H1 (cell line): ENCODE results near the gene ACOD1. TPM values are rescaled to one million over a fixed set of nuclear protein-coding genes. Genes with fewer than 3 reads are reported as not detected.

Experiments used
- CTCF ChIA-PET: fragments of 300-600 bp; sonication (Branson Sonifier 250); formaldehyde crosslinking; loops from one replicate; lab custom pipeline; 2021; ENCODE audit not compliant: partially characterized antibody; lab: Charles Lee
- POLR2A ChIA-PET: fragments of 300-600 bp; sonication (Branson Sonifier 250); formaldehyde crosslinking; loops from one replicate; lab custom pipeline; 2021; ENCODE audit warnings: inconsistent platforms; ENCODE audit not compliant: partially characterized antibody; lab: Charles Lee
- DNase-seq, 2 experiments: peaks; one replicate each; pipeline versions ENCODE4 v3.0.0 to v3.0.0-alpha.2; 2010 to 2022; ENCODE audit warnings: low spot score in 2 of 2, low read depth in 1 of 2, mixed read lengths in 1 of 2
- FAIRE-seq: peaks from 2 replicates; lab custom pipeline; 2011; peaks lifted over from hg19 to GRCh38; lab: Jason Lieb, UNC
- H2AFZ ChIP-seq: 2 replicates; pipeline ENCODE4 v1.8.1; 2012; ENCODE audit warnings: low read length, inconsistent platforms
- H2AK5ac ChIP-seq: 2 replicates; pipeline ENCODE4 v1.6.1; 2013; ENCODE audit warnings: low read depth, low read length
- H2BK120ac ChIP-seq: replicated peaks from 2 replicates; pipeline ENCODE3; 2013; ENCODE audit warnings: low read depth, low read length, inconsistent platforms
- H2BK12ac ChIP-seq: 2 replicates; pipeline ENCODE4 v1.6.1; 2013; ENCODE audit warnings: low read depth, low read length
- H2BK15ac ChIP-seq: 2 replicates; pipeline ENCODE4 v1.6.1; 2013; ENCODE audit warnings: low read length
- H2BK20ac ChIP-seq: 2 replicates; pipeline ENCODE4 v1.6.1; 2013; ENCODE audit warnings: low read length
- H2BK5ac ChIP-seq: 2 replicates; pipeline ENCODE4 v1.6.1; 2013; ENCODE audit warnings: low read depth, low read length
- H3K14ac ChIP-seq: 2 replicates; pipeline ENCODE4 v1.6.1; 2013; ENCODE audit warnings: inconsistent platforms; ENCODE audit not compliant: insufficient read length
- H3K18ac ChIP-seq: 2 replicates; pipeline ENCODE4 v1.6.1; 2013; ENCODE audit warnings: low read length; ENCODE audit errors: extremely low read depth
- H3K23ac ChIP-seq: 2 replicates; pipeline ENCODE4 v1.6.1; 2013; ENCODE audit warnings: inconsistent platforms; ENCODE audit not compliant: insufficient read length
- H3K23me2 ChIP-seq: 2 replicates; pipeline ENCODE4 v1.6.1; 2013; ENCODE audit warnings: low read depth, low read length
- H3K27ac ChIP-seq: 2 replicates; pipeline ENCODE4 v1.6.1; 2011; ENCODE audit warnings: low read depth, low read length, inconsistent platforms
- H3K27me3 ChIP-seq, 4 experiments: replicated peaks in 1 of 4; 1 replicate in 1 of 4; 2 replicates in 3 of 4; pipeline versions ENCODE4 v1.6.1 to v1.8.1; 2011 to 2013; ENCODE audit warnings: low read length in 3 of 4, mild to moderate bottlenecking in 3 of 4, inconsistent platforms in 2 of 4, mixed read lengths in 2 of 4, moderate library complexity in 1 of 4; ENCODE audit not compliant: control insufficient read depth in 3 of 4, insufficient read depth in 3 of 4; ENCODE audit errors: extremely low read depth in 1 of 4
- H3K36me3 ChIP-seq, 4 experiments: 2 replicates each; pipeline versions ENCODE4 v1.6.1 to v1.8.1; 2011 to 2013; ENCODE audit warnings: mild to moderate bottlenecking in 4 of 4, low read length in 3 of 4, moderate library complexity in 2 of 4, control low read depth in 1 of 4, inconsistent platforms in 1 of 4; ENCODE audit not compliant: insufficient read depth in 4 of 4, control insufficient read depth in 2 of 4
- H3K4ac ChIP-seq: replicated peaks from 2 replicates; pipeline ENCODE3; 2013; ENCODE audit warnings: low read length, low read depth, mixed read lengths, inconsistent platforms; ENCODE audit not compliant: insufficient read length
- H3K4me1 ChIP-seq, 4 experiments: replicated peaks in 1 of 4; 1 replicate in 1 of 4; 2 replicates in 3 of 4; pipeline versions ENCODE4 v1.6.1 to v1.8.1; 2011 to 2013; ENCODE audit warnings: low read length in 3 of 4, inconsistent platforms in 2 of 4, mixed read lengths in 1 of 4; ENCODE audit not compliant: insufficient read depth in 4 of 4, control insufficient read depth in 3 of 4
- H3K4me2 ChIP-seq, 2 experiments: 2 replicates each; pipeline versions ENCODE4 v1.6.1 to v1.8.1; 2011 to 2013; ENCODE audit warnings: low read depth in 2 of 2, low read length in 2 of 2, control low read depth in 1 of 2, inconsistent platforms in 1 of 2, mild to moderate bottlenecking in 1 of 2; ENCODE audit not compliant: insufficient read depth in 1 of 2
- H3K4me3 ChIP-seq, 4 experiments: fragments of 200-600, 300-600 bp in 1 of 4; sonication (generic), shearing (Covaris generic), sonication (Bioruptor Twin) in 1 of 4; 2 replicates each; pipeline versions ENCODE4 v1.5.1 to v1.8.1; 2011 to 2016; ENCODE audit warnings: low read length in 4 of 4, low read depth in 3 of 4, control low read depth in 2 of 4, inconsistent platforms in 2 of 4, mild to moderate bottlenecking in 2 of 4, mixed read lengths in 1 of 4, moderate library complexity in 1 of 4; ENCODE audit not compliant: insufficient read depth in 2 of 4; ENCODE audit errors: extremely low read depth in 1 of 4
- H3K56ac ChIP-seq: replicated peaks from 2 replicates; pipeline ENCODE3; 2013; ENCODE audit warnings: low read depth, mild to moderate bottlenecking, mixed read lengths, low read length, inconsistent platforms; ENCODE audit not compliant: insufficient read length
- H3K79me1 ChIP-seq: 2 replicates; pipeline ENCODE4 v1.6.1; 2013; ENCODE audit warnings: low read depth, low read length, control low read depth
- H3K79me2 ChIP-seq, 2 experiments: 2 replicates each; pipeline versions ENCODE4 v1.6.1 to v1.8.1; 2012 to 2013; ENCODE audit warnings: low read length in 2 of 2, mild to moderate bottlenecking in 2 of 2, inconsistent platforms in 1 of 2; ENCODE audit not compliant: insufficient read depth in 2 of 2, control insufficient read depth in 1 of 2
- H3K9ac ChIP-seq, 4 experiments: replicated peaks in 1 of 4; 1 replicate in 1 of 4; 2 replicates in 3 of 4; pipeline versions ENCODE4 v1.6.1 to v1.8.1; 2011 to 2013; ENCODE audit warnings: low read depth in 3 of 4, low read length in 3 of 4, control low read depth in 2 of 4, mild to moderate bottlenecking in 2 of 4, moderate library complexity in 2 of 4, inconsistent platforms in 1 of 4; ENCODE audit errors: extremely low read depth in 1 of 4
- H3K9me3 ChIP-seq, 2 experiments: 2 replicates each; pipeline versions ENCODE4 v1.6.1 to v1.8.1; 2012 to 2013; ENCODE audit warnings: mild to moderate bottlenecking in 2 of 2, moderate library complexity in 2 of 2, control low read depth in 1 of 2, inconsistent platforms in 1 of 2, low read depth in 1 of 2, low read length in 1 of 2, mixed read lengths in 1 of 2; ENCODE audit not compliant: insufficient read depth in 2 of 2
- H4K20me1 ChIP-seq, 2 experiments: replicated peaks in 1 of 2; 2 replicates each; pipeline versions ENCODE3 to v1.8.1; 2011 to 2013; ENCODE audit warnings: inconsistent platforms in 2 of 2, low read length in 2 of 2, mild to moderate bottlenecking in 1 of 2; ENCODE audit not compliant: insufficient read depth in 2 of 2, control insufficient read depth in 1 of 2
- H4K5ac ChIP-seq: 2 replicates; pipeline ENCODE4 v1.6.1; 2013; ENCODE audit warnings: low read length, low read depth, mixed read lengths, inconsistent platforms; ENCODE audit not compliant: insufficient read length
- H4K8ac ChIP-seq: 2 replicates; pipeline ENCODE4 v1.8.0; 2013; ENCODE audit warnings: mild to moderate bottlenecking, moderate library complexity, low read length, inconsistent platforms; ENCODE audit not compliant: insufficient read depth; ENCODE audit errors: extremely low read depth
- H4K91ac ChIP-seq: replicated peaks from 2 replicates; pipeline ENCODE3; 2013; ENCODE audit warnings: low read length, mixed read lengths, inconsistent platforms; ENCODE audit not compliant: insufficient read length
- ATF3 ChIP-seq: IDR thresholded peaks from 2 replicates; pipeline ENCODE4 v1.6.1; 2011; ENCODE audit warnings: low read depth, mild to moderate bottlenecking, low read length; ENCODE audit not compliant: insufficient read depth
- CEBPB ChIP-seq: IDR thresholded peaks from 2 replicates; pipeline ENCODE4 v1.6.1; 2012; ENCODE audit warnings: low read depth, low read length
- HDAC2 ChIP-seq, 2 experiments: fragments of 300-600 bp in 1 of 2; sonication (generic) in 1 of 2; IDR thresholded peaks; 2 replicates each; pipeline ENCODE4 v1.6.1; 2011 to 2012; ENCODE audit warnings: low read depth in 2 of 2, low read length in 2 of 2, mild to moderate bottlenecking in 2 of 2, moderate library complexity in 2 of 2, borderline replicate concordance in 1 of 2, inconsistent platforms in 1 of 2
- PHF8 ChIP-seq: fragments of 200-600 bp; sonication (generic); conservative IDR thresholded peaks from 2 replicates; pipeline ENCODE4 v1.7.1; 2012; ENCODE audit warnings: low read depth, mild to moderate bottlenecking, inconsistent platforms, low read length, moderate library complexity
- SIRT6 ChIP-seq: IDR thresholded peaks from one replicate; pipeline ENCODE4 v1.7.1; 2012; ENCODE audit warnings: low read length, inconsistent platforms
- SP2 ChIP-seq: IDR thresholded peaks from 2 replicates; pipeline ENCODE4 v1.6.1; 2012; ENCODE audit warnings: mild to moderate bottlenecking, low read length, inconsistent platforms
- TAF7 ChIP-seq: optimal IDR thresholded peaks from 2 replicates; pipeline ENCODE3; 2011; ENCODE audit warnings: low read depth, mild to moderate bottlenecking, inconsistent platforms, low read length, moderate library complexity, borderline replicate concordance
- TEAD4 ChIP-seq: IDR thresholded peaks from 2 replicates; pipeline ENCODE4 v1.6.1; 2012; ENCODE audit warnings: low read depth, low read length, inconsistent platforms, mixed read lengths
- USF2 ChIP-seq: IDR thresholded peaks from 2 replicates; pipeline ENCODE4 v1.6.1; 2011; ENCODE audit warnings: low read length, improper control_type of control experiment
- WGBS, 2 experiments: shearing (Covaris generic) in 1 of 2; methylation state at CpG; one replicate each; pipeline versions ENCODE4 v1.1.6 to v1.1.7; 2013 to 2015; ENCODE audit warnings: low lambda C conversion rate in 2 of 2, mixed read lengths in 2 of 2, inconsistent platforms in 1 of 2, low coverage in 1 of 2, missing lambda C conversion rate in 1 of 2; ENCODE audit not compliant: insufficient replicate concordance in 2 of 2, insufficient coverage in 1 of 2, insufficient read length in 1 of 2; ENCODE audit errors: extremely low coverage in 1 of 2, missing lambda C conversion rate in 1 of 2; 5-methylcytosine and 5-hydroxymethylcytosine counted together
- polyA plus RNA-seq, 7 experiments: library from polyadenylated mRNA; depleted of rRNA in 3 of 7; stranded (reverse) in 5 of 7; unstranded in 2 of 7; fragments of >200 nt in 5 of 7; fragments of 200-250 nt in 2 of 7; gene quantifications; 1 replicate in 5 of 7; 2 replicates in 1 of 7; 4 replicates in 1 of 7; pipeline versions ENCODE4 v1.2.1 to v1.2.3, GENCODE V29; 2011 to 2013; ENCODE audit warnings: missing spikeins in 2 of 7, mixed read lengths in 2 of 7
- total RNA-seq: library from RNA; stranded (reverse); fragmentation: NEBNext Ultra II Directional; extraction: Animal tissue kit (Norgen Biotek cat#: 25700); gene quantifications from 2 replicates; pipeline ENCODE4 v1.2.1, GENCODE V29; 2021
- TF ChIP-seq, protein P1 (sequence below): IDR thresholded peaks from 2 replicates; pipeline ENCODE4 v1.6.1; 2012; ENCODE audit warnings: inconsistent platforms

The ACOD1 gene
- total and polyA plus RNA-seq, 2 of the 8 experiments (the other 6 are each of a cell fraction or from before 2014, with no cell fraction given) = not detected

DNA sequence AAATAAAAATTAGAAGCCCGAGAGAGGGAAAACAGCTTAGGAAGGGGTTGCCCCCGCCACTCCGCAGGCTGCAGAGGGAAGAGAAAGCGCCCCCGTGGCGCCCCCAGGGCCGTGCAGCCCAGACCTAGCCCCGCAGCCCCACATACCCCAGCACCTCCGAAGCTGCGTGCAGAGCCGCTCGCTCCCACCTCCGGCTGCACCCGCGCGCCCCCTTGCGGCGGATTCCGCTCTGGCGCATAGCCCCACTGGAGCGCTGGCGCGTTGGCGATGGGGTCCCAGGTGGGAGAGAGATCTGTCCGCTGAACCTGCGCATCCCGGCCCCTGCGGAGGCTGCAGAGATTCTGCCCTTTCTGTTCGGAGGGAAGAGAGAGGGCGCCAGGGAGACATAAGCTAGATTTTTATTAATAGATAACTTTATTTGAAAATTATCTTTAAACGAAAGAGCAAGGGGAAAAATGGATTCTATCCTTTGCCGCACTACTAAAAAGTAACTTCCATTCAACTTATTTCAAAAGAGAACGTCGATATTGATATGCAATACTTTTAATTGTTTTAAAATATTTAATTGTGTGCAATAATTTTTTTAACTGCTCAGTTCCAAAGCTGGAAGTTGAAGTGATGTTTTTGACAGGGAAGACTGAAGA, 31.9 kb downstream of the ACOD1 start:
- no peak overlapping the region for H2AFZ ChIP-seq
- 11% methylated on average over 28 of the region's 34 CpGs; no CpG with 5 or more reads in 1 of the 2 experiments for WGBS, 2 experiments
- FAIRE-seq = no peak
- TF ChIP-seq TEAD4 = peak; percentile 83
- TF ChIP-seq USF2 = no peak
- TF ChIP-seq CEBPB = no peak
- peak in 1 of 2 experiments; percentile 69; a peak in 1 of 4 replicates for TF ChIP-seq HDAC2 (IDR thresholded peaks at IDR 0.05; ENCODE audit: borderline replicate concordance in 1 of 2, low read depth in 2 of 2, low read length in 2 of 2)
- no peak for TF ChIP-seq SIRT6
- TF ChIP-seq, protein P1, sequence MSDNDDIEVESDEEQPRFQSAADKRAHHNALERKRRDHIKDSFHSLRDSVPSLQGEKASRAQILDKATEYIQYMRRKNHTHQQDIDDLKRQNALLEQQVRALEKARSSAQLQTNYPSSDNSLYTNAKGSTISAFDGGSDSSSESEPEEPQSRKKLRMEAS = peak; percentile 64
- no peak for TF ChIP-seq SP2
- TF ChIP-seq TAF7 = no peak
- TF ChIP-seq PHF8 = no peak
- TF ChIP-seq ATF3 = peak; percentile 16; the same call in 1 of the 2 replicates

More for the DNA sequence above, 31.9 kb downstream of the ACOD1 start:
- no peak overlapping the region for H3K23ac ChIP-seq
- no peaks in the 10 kb centered on the region for H3K79me1 ChIP-seq
- no peaks in the 10 kb centered on the region for H3K27me3 ChIP-seq
- H4K20me1 ChIP-seq = no peaks in the 10 kb centered on the region
- H3K36me3 ChIP-seq = no peaks in the 10 kb centered on the region
- H3K9me3 ChIP-seq = no peaks in the 10 kb centered on the region
- no peak overlapping the region for H2BK120ac ChIP-seq
- peak overlapping the region in 1 of 2 experiments; percentile 41; a peak in 2 of 4 replicates for H3K4me2 ChIP-seq
- no peaks in the 10 kb centered on the region for H3K79me2 ChIP-seq
- H3K27ac ChIP-seq = no peak overlapping the region
- no peak overlapping the region for H2BK15ac ChIP-seq
- H3K56ac ChIP-seq = no peak overlapping the region
- H2BK12ac ChIP-seq = no peak overlapping the region
- ChIA-PET CTCF (interaction anchor here (0.6 to 2.9 kb wide), 38 partner anchors 10 to 1112 kb away, joined by 3 to 38 read pairs (median 3); no protein-coding TSS in a partner anchor), POLR2A (interaction anchor here (0.8 to 1.2 kb wide), 2 partner anchors 11 to 24 kb away, joined by 3 to 4 read pairs; partner anchors contain the start of gene CLN5)
- no peak overlapping the region for H3K18ac ChIP-seq
- no peak overlapping the region for H3K4me3 ChIP-seq
- H3K4me1 ChIP-seq = no peaks in the 10 kb centered on the region
- no peak overlapping the region for H2AK5ac ChIP-seq
- no peaks in the 10 kb centered on the region for H3K23me2 ChIP-seq
- H4K8ac ChIP-seq = no peak overlapping the region
- no peak overlapping the region for H4K5ac ChIP-seq
- no peak overlapping the region for H3K14ac ChIP-seq
- peak; percentile 74 to 99 for DNase-seq
- H4K91ac ChIP-seq = no peak overlapping the region
- no peak overlapping the region for H3K4ac ChIP-seq
- no peak overlapping the region for H3K9ac ChIP-seq
- H2BK5ac ChIP-seq = no peak overlapping the region
- no peak overlapping the region for H2BK20ac ChIP-seq
